HepG2 (cell line): ENCODE data around the gene SYCE1. TPM values are rescaled to one million over a fixed set of nuclear protein-coding genes. Genes with fewer than 3 reads are reported as not detected.

Experiments
- ATAC-seq: fragments of 200-7000 bp; cut with Tn5 transposase; 3 replicates; pipeline ENCODE4 v1.9.1; 2020; ENCODE audit warnings: mild to moderate bottlenecking, moderate library complexity
- BruUV-seq: library from RNA; stranded (reverse); fragments of 400-500 nt; replicated peaks from 2 replicates; lab custom pipeline; 2021; lab: Mats Ljungman, UMichigan
- CTCF ChIA-PET: fragments of 300-600 bp; formaldehyde crosslinking; extraction: SDS; loops from one replicate; lab custom pipeline; 2021; ENCODE audit warnings: low total read pairs, inconsistent platforms, low intra/inter-chr PET ratio; lab: Yijun Ruan, JAX
- POLR2A ChIA-PET: fragments of 350-600 bp; sonication (Branson Sonifier 250); formaldehyde crosslinking; loops from one replicate; lab custom pipeline; 2020; ENCODE audit warnings: antibody characterized with exemption, inconsistent platforms; lab: Yijun Ruan, JAX
- DNase-seq: peaks from one replicate; pipeline ENCODE4 v3.0.0-alpha.2; 2015; ENCODE audit warnings: low spot score
- FAIRE-seq: peaks from 3 replicates; lab custom pipeline; 2011; peaks lifted over from hg19 to GRCh38; lab: Jason Lieb, UNC
- H2AFZ ChIP-seq: one replicate; pipeline ENCODE4 v1.6.1; 2011; ENCODE audit warnings: low read length, inconsistent platforms
- H3K27ac ChIP-seq: fragments of 300-600 bp; 3 replicates; pipeline ENCODE4 v1.8.0; 2011; ENCODE audit warnings: mixed run types, mild to moderate bottlenecking, mixed read lengths, low read length, inconsistent platforms; ENCODE audit not compliant: insufficient read depth; ENCODE audit errors: extremely low read length
- H3K27me3 ChIP-seq, 2 experiments: fragments of 200-600 bp in 1 of 2; 2 replicates in 1 of 2; 3 replicates in 1 of 2; pipeline versions ENCODE4 v1.6.0 to v1.8.0; 2011; ENCODE audit warnings: low read length in 2 of 2, mild to moderate bottlenecking in 2 of 2, moderate library complexity in 2 of 2, inconsistent platforms in 1 of 2; ENCODE audit not compliant: insufficient read depth in 2 of 2, control insufficient read depth in 1 of 2
- H3K36me3 ChIP-seq, 2 experiments: fragments of 200-600 bp in 1 of 2; replicated peaks in 1 of 2; 2 replicates in 1 of 2; 3 replicates in 1 of 2; pipeline versions ENCODE4 v1.5.1 to v1.8.0; 2011; ENCODE audit warnings: low read length in 2 of 2, inconsistent platforms in 1 of 2; ENCODE audit not compliant: insufficient read depth in 2 of 2, control insufficient read depth in 1 of 2
- H3K4me1 ChIP-seq: 2 replicates; pipeline ENCODE4 v1.5.1; 2012; ENCODE audit warnings: low read length, inconsistent platforms; ENCODE audit not compliant: insufficient read depth
- H3K4me2 ChIP-seq: 2 replicates; pipeline ENCODE4 v1.6.0; 2011; ENCODE audit warnings: low read depth, low read length, inconsistent platforms
- H3K4me3 ChIP-seq, 3 experiments: fragments of 200-600 bp in 1 of 3; sonication (generic), shearing (Covaris generic) in 1 of 3; replicated peaks in 1 of 3; 2 replicates each; pipeline ENCODE4 v1.5.1; 2011 to 2016; ENCODE audit warnings: low read length in 3 of 3, inconsistent platforms in 2 of 3, low read depth in 2 of 3, mild to moderate bottlenecking in 2 of 3, control low read depth in 1 of 3, mixed read lengths in 1 of 3; ENCODE audit not compliant: insufficient read depth in 1 of 3
- H3K79me2 ChIP-seq: one replicate; pipeline ENCODE4 v1.6.1; 2011; ENCODE audit warnings: low read length, inconsistent platforms; ENCODE audit not compliant: insufficient read depth
- H3K9ac ChIP-seq: 2 replicates; pipeline ENCODE4 v1.6.0; 2011; ENCODE audit warnings: mild to moderate bottlenecking, low read depth, low read length, inconsistent platforms; ENCODE audit not compliant: insufficient read depth
- H3K9me3 ChIP-seq: 2 replicates; pipeline ENCODE4 v1.5.1; 2012; ENCODE audit warnings: mild to moderate bottlenecking, low read length
- H4K20me1 ChIP-seq: 2 replicates; pipeline ENCODE4 v1.6.0; 2011; ENCODE audit warnings: inconsistent platforms, mild to moderate bottlenecking, low read length, moderate library complexity; ENCODE audit not compliant: insufficient read depth
- BHLHE40 ChIP-seq: IDR thresholded peaks from 2 replicates; pipeline ENCODE4 v1.6.1; 2011; ENCODE audit warnings: low read length, improper control_type of control experiment
- BRCA1 ChIP-seq: sonication (generic); formaldehyde crosslinking; IDR thresholded peaks from 2 replicates; pipeline ENCODE4 v1.4.0; 2020; ENCODE audit warnings: missing genetic modification reagents
- HHEX ChIP-seq: IDR thresholded peaks from 2 replicates; pipeline ENCODE4 v1.6.1; 2016; ENCODE audit warnings: control low read depth
- HOXD1 ChIP-seq: sonication (generic); formaldehyde crosslinking; IDR thresholded peaks from 2 replicates; pipeline ENCODE4 v1.5.0; 2020; ENCODE audit warnings: missing genetic modification reagents
- IRF1 ChIP-seq: sonication (generic); formaldehyde crosslinking; IDR thresholded peaks from 2 replicates; pipeline ENCODE4 v1.4.0; 2020; ENCODE audit warnings: low read depth, mild to moderate bottlenecking, missing genetic modification reagents
- NAIF1 ChIP-seq: sonication (generic); formaldehyde crosslinking; IDR thresholded peaks from 2 replicates; pipeline ENCODE4 v1.5.0; 2020; ENCODE audit warnings: mild to moderate bottlenecking, missing genetic modification reagents, borderline replicate concordance
- POLR2G ChIP-seq: fragments of 200-400 bp; formaldehyde crosslinking; IDR thresholded peaks from 2 replicates; pipeline ENCODE4 v1.6.1; 2018; ENCODE audit warnings: mild to moderate bottlenecking, low read depth, low read length, moderate library complexity
- RFXAP ChIP-seq: sonication (generic); formaldehyde crosslinking; IDR thresholded peaks from 2 replicates; pipeline ENCODE4 v1.4.0; 2020; ENCODE audit warnings: missing genetic modification reagents, borderline replicate concordance
- SATB2 ChIP-seq: sonication (generic); formaldehyde crosslinking; IDR thresholded peaks from 2 replicates; pipeline ENCODE4 v1.5.0; 2020; ENCODE audit warnings: missing genetic modification reagents
- TBX2 ChIP-seq: sonication (generic); formaldehyde crosslinking; IDR thresholded peaks from 2 replicates; pipeline ENCODE4 v1.5.0; 2020; ENCODE audit warnings: missing genetic modification reagents, mild to moderate bottlenecking, borderline replicate concordance
- TCF12 ChIP-seq, 2 experiments: fragments of 450-650 bp in 1 of 2; sonication (generic) in 1 of 2; formaldehyde crosslinking in 1 of 2; IDR thresholded peaks; 2 replicates each; pipeline versions ENCODE4 v1.6.1 to v1.8.0; 2017 to 2022; ENCODE audit warnings: antibody characterized with exemption in 1 of 2, mild to moderate bottlenecking in 1 of 2, missing genetic modification reagents in 1 of 2, moderate library complexity in 1 of 2
- ZNF180 ChIP-seq: sonication (generic); formaldehyde crosslinking; IDR thresholded peaks from 2 replicates; pipeline ENCODE4 v1.4.0; 2020; ENCODE audit warnings: low read depth, missing genetic modification reagents, borderline replicate concordance
- ZNF354B ChIP-seq: sonication (generic); formaldehyde crosslinking; IDR thresholded peaks from 2 replicates; pipeline ENCODE4 v1.8.0; 2022; ENCODE audit warnings: mild to moderate bottlenecking, missing genetic modification reagents
- WGBS: methylation state at CpG from one replicate; pipeline ENCODE4 v1.1.6; 2017; ENCODE audit warnings: low lambda C conversion rate; 5-methylcytosine and 5-hydroxymethylcytosine counted together
- in situ Hi-C: cut with HindIII; loops from 2 replicates; pipeline ENCODE4 v1.10.0; 2017; ENCODE audit warnings: low pct_unique_long_range_greater_than_20kb; ENCODE audit not compliant: extremely low pct_ligation_motif_present
- intact Hi-C: fragments of 100-400 bp; cut with micrococcal nuclease; formaldehyde crosslinking; loops from one replicate; pipeline ENCODE4 v1.10.0; 2022; ENCODE audit not compliant: unreplicated experiment
- polyA plus RNA-seq, 8 experiments: library from polyadenylated mRNA; depleted of rRNA in 3 of 8; stranded (reverse) in 7 of 8; unstranded in 1 of 8; fragments of >200 nt; fragmentation: Illumina TruSeq in 4 of 8; extraction: Trizol in 4 of 8; gene quantifications; 2 replicates each; pipeline versions ENCODE4 v1.2.1 to v1.2.3, GENCODE V29; 2011 to 2016; ENCODE audit warnings: low read depth in 4 of 8, missing spikeins in 1 of 8, mixed read lengths in 1 of 8; ENCODE audit not compliant: insufficient read depth in 1 of 8
- total RNA-seq, 5 experiments: library from RNA; depleted of rRNA; stranded (reverse); fragments of >200 nt; fragmentation: Illumina TruSeq; extraction: Trizol; gene quantifications; 2 replicates each; pipeline ENCODE4 v1.2.3, GENCODE V29; 2016; ENCODE audit warnings: low read depth in 1 of 5
- TF ChIP-seq, protein P1 (sequence below): sonication (generic); formaldehyde crosslinking; IDR thresholded peaks from 2 replicates; pipeline ENCODE4 v1.4.0; 2020; ENCODE audit warnings: missing genetic modification reagents
- TF ChIP-seq, protein P2 (sequence below): sonication (generic); formaldehyde crosslinking; IDR thresholded peaks from 2 replicates; pipeline ENCODE4 v1.8.1; 2022; ENCODE audit warnings: mild to moderate bottlenecking, missing genetic modification reagents
- TF ChIP-seq, protein P3 (sequence below): sonication (generic); formaldehyde crosslinking; IDR thresholded peaks from 2 replicates; pipeline ENCODE4 v1.4.0; 2020; ENCODE audit warnings: mild to moderate bottlenecking, missing genetic modification reagents

Gene SYCE1
- total and polyA plus RNA-seq, 2 of the 13 experiments (the other 11 are each of a cell fraction or from before 2014, with no cell fraction given): not detected

DNA sequence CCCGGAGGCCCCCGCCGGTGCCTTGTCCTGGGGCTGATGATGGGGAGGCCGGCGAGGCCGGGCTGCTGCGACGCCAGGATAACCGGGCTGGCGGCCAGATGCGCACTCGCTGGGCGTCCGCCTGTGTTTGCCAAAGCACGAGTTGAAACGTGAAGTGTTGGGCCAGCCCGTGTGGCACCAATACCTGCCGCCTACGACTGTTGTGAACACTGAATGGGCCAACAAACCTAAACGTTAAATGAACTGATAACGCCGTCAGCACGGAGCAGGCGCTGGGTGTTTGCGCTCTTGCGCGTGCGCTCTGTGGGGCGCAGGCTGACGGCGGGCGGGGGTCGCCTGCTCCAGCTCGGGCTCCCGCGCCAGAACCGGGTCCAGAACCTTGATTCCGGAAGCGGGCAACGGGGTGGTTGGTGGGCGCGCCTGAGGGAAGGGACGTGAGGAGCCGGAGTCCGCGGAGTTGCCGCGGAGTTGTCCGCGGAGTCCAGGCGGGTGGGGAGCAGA lies 37.6 kb downstream of the SYCE1 start (continued):
- TF ChIP-seq, protein P1, sequence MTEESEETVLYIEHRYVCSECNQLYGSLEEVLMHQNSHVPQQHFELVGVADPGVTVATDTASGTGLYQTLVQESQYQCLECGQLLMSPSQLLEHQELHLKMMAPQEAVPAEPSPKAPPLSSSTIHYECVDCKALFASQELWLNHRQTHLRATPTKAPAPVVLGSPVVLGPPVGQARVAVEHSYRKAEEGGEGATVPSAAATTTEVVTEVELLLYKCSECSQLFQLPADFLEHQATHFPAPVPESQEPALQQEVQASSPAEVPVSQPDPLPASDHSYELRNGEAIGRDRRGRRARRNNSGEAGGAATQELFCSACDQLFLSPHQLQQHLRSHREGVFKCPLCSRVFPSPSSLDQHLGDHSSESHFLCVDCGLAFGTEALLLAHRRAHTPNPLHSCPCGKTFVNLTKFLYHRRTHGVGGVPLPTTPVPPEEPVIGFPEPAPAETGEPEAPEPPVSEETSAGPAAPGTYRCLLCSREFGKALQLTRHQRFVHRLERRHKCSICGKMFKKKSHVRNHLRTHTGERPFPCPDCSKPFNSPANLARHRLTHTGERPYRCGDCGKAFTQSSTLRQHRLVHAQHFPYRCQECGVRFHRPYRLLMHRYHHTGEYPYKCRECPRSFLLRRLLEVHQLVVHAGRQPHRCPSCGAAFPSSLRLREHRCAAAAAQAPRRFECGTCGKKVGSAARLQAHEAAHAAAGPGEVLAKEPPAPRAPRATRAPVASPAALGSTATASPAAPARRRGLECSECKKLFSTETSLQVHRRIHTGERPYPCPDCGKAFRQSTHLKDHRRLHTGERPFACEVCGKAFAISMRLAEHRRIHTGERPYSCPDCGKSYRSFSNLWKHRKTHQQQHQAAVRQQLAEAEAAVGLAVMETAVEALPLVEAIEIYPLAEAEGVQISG: no peak
- TF ChIP-seq, protein P2, sequence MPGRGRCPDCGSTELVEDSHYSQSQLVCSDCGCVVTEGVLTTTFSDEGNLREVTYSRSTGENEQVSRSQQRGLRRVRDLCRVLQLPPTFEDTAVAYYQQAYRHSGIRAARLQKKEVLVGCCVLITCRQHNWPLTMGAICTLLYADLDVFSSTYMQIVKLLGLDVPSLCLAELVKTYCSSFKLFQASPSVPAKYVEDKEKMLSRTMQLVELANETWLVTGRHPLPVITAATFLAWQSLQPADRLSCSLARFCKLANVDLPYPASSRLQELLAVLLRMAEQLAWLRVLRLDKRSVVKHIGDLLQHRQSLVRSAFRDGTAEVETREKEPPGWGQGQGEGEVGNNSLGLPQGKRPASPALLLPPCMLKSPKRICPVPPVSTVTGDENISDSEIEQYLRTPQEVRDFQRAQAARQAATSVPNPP (CRISPR knock-in tag): no peak
- no peak for TF ChIP-seq IRF1 (CRISPR knock-in tag)
- TF ChIP-seq RFXAP (CRISPR knock-in tag): no peak
- TF ChIP-seq POLR2G: no peak

DNA sequence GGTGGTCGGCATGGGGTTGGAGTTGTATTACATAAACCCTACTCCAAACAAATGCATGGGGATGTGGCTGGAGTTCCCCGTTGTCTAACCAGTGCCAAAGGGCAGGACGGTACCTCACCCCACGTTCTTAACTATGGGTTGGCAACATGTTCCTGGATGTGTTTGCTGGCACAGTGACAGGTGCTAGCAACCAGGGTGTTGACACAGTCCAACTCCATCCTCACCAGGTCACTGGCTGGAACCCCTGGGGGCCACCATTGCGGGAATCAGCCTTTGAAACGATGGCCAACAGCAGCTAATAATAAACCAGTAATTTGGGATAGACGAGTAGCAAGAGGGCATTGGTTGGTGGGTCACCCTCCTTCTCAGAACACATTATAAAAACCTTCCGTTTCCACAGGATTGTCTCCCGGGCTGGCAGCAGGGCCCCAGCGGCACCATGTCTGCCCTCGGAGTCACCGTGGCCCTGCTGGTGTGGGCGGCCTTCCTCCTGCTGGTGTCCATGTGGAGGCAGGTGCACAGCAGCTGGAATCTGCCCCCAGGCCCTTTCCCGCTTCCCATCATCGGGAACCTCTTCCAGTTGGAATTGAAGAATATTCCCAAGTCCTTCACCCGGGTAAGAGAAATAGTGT lies 38.3 kb downstream of the SYCE1 start, which contains the start of gene CYP2E1:
CYP2E1 (plus strand) TSS at position 407 of the 632 bp plus-strand sequence; CDS start at position 440, 33 bp downstream.
- H3K27me3 ChIP-seq: peaks cover 8 to 64% of the 10 kb centered on the region in 2 experiments
- intact Hi-C loops (no loop called here), in situ Hi-C loops (no loop called here)
- ATAC-seq (no peak), DNase-seq (no peak), FAIRE-seq (no peak)
- H3K4me2 ChIP-seq: no peak within 1 kb of the TSS
- H3K27ac ChIP-seq: no peak within 1 kb of the TSS
- CTCF ChIA-PET: no interaction called here
- no peak within 1 kb of the TSS for H3K9ac ChIP-seq
- H3K4me3 ChIP-seq: no peak within 1 kb of the TSS
- H3K9me3 ChIP-seq: peaks cover 5% of the 10 kb centered on the region; the same call in 1 of the 2 replicates
- no peak for TF ChIP-seq NAIF1 (CRISPR knock-in tag)
- no peak for TF ChIP-seq TBX2 (CRISPR knock-in tag)
- TF ChIP-seq HHEX (CRISPR knock-in tag): no peak
- no peak for TF ChIP-seq ZNF354B (CRISPR knock-in tag)
- TF ChIP-seq HOXD1 (CRISPR knock-in tag): no peak
- no peak for TF ChIP-seq BRCA1 (CRISPR knock-in tag)
- no peak for TF ChIP-seq ZNF180 (CRISPR knock-in tag)
- no peak for TF ChIP-seq TCF12 (IDR thresholded peaks at IDR 0.05)
- no peak for TF ChIP-seq TCF12 (CRISPR knock-in tag; IDR thresholded peaks at IDR 0.05)
- TF ChIP-seq, protein P3, sequence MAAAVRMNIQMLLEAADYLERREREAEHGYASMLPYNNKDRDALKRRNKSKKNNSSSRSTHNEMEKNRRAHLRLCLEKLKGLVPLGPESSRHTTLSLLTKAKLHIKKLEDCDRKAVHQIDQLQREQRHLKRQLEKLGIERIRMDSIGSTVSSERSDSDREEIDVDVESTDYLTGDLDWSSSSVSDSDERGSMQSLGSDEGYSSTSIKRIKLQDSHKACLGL (CRISPR knock-in tag): no peak
- TF ChIP-seq SATB2 (CRISPR knock-in tag): no peak
- no peak for TF ChIP-seq BHLHE40
- POLR2A ChIA-PET: no interaction called here
- H3K79me2 ChIP-seq: no peaks in the 10 kb centered on the region
- BruUV-seq: no TSS peak
- no peaks in the 10 kb centered on the region for H3K36me3 ChIP-seq
- H4K20me1 ChIP-seq: no peaks in the 10 kb centered on the region
- no peak within 1 kb of the TSS for H2AFZ ChIP-seq
- no peaks in the 10 kb centered on the region for H3K4me1 ChIP-seq
- 7% methylated on average over 9 of the region's 16 CpGs for WGBS
